OCI-LY1 (cell line): Measurements from ENCODE around the gene MXRA8.

Experiments
- CTCF ChIP-seq: fragments of 200-600 bp; sonication (generic), shearing (Covaris generic); IDR thresholded peaks from 2 replicates; pipeline ENCODE4 v1.5.1; 2017; ENCODE audit warnings: mild to moderate bottlenecking, antibody characterized with exemption, low read length, moderate library complexity, mixed read lengths
- EZH2 ChIP-seq: fragments of 200-600 bp; sonication (generic), shearing (Covaris generic); IDR thresholded peaks from 2 replicates; pipeline ENCODE4 v1.8.0; 2017; ENCODE audit warnings: borderline replicate concordance, mixed run types, mild to moderate bottlenecking, antibody characterized with exemption, low read length, moderate library complexity, mixed read lengths

- TF ChIP-seq EZH2: no peak
- no peak for TF ChIP-seq CTCF
Observed at GRCh38 chr1:1395166-1395565, 36.8 kb upstream of the MXRA8 start.
